BJ (cell line): ENCODE results near the gene MYO18B. TPM values are rescaled to one million over a fixed set of nuclear protein-coding genes. Genes with fewer than 3 reads are reported as not detected.

Experiments used
- CTCF ChIA-PET: fragments of 350-600 bp; formaldehyde crosslinking; extraction: SDS; loops from one replicate; lab custom pipeline; 2021; ENCODE audit warnings: antibody characterized with exemption, inconsistent platforms; lab: Yijun Ruan, JAX
- POLR2A ChIA-PET: fragments of 300-600 bp; sonication (Branson Sonifier 250); formaldehyde crosslinking; extraction: SDS; loops from one replicate; lab custom pipeline; 2021; ENCODE audit warnings: antibody characterized with exemption; lab: Charles Lee
- DNase-seq: peaks from one replicate; pipeline ENCODE4 v3.0.0-alpha.2; 2011; ENCODE audit warnings: low read depth
- H3K27me3 ChIP-seq: 2 replicates; pipeline ENCODE4 v1.6.0; 2011; ENCODE audit warnings: low read length; ENCODE audit not compliant: control insufficient read depth, insufficient read depth
- H3K36me3 ChIP-seq: 2 replicates; pipeline ENCODE4 v1.5.1; 2011; ENCODE audit warnings: low read length; ENCODE audit not compliant: control insufficient read depth, insufficient read depth
- H3K4me3 ChIP-seq: 2 replicates; pipeline ENCODE4 v1.5.1; 2011; ENCODE audit warnings: low read depth, mild to moderate bottlenecking, control low read depth, low read length
- polyA plus RNA-seq: library from polyadenylated mRNA; depleted of rRNA; stranded (reverse); fragments of >200 nt; gene quantifications from 2 replicates; pipeline ENCODE4 v1.2.3, GENCODE V29; 2011
- TF ChIP-seq, protein P1 (sequence below): IDR thresholded peaks from 2 replicates; pipeline ENCODE4 v1.5.1; 2011; ENCODE audit warnings: low read depth, mild to moderate bottlenecking, control low read depth, inconsistent platforms, low read length, moderate library complexity; ENCODE audit not compliant: insufficient read depth

Gene MYO18B
- polyA plus RNA-seq, 1 experiment, result not detected

DNA sequence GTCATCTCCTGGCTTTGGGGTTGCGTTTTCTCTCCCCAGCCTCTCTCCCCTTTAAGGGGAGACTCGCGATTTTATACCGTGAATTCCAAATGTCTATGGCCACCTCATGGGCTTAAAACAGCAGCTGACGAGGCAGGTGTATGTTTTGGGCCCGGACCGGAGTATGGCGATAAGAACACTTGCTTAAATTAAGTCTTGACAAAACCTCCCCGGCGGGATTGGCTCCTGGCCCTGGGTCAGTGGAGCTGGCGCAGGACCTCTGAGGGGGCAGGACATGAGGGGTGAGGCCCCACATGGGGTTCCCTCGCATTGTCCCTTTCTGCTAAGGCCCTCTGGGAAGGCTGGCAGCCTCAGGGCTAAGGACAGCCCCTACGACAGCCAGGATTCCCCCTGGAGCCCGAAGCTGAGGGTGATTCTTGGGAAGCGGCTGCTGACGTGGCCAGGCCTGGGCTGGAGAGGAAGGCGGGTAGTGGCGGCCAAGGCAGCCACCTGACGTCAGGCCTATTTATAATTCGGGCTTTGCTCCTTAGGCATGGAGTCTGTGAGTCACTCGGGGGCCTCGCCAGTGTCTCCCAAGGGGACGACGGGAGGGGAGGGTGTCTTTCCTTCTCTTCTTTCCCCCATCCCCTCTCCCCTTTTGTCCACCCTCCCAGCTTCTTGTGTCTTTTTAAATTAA lies 12.7 kb downstream of the MYO18B start:
- Histone ChIP-seq H3K4me3 (no peak overlapping the region), H3K27me3 (no peaks in the 10 kb centered on the region), H3K36me3 (no peaks in the 10 kb centered on the region)
- TF ChIP-seq, protein P1, sequence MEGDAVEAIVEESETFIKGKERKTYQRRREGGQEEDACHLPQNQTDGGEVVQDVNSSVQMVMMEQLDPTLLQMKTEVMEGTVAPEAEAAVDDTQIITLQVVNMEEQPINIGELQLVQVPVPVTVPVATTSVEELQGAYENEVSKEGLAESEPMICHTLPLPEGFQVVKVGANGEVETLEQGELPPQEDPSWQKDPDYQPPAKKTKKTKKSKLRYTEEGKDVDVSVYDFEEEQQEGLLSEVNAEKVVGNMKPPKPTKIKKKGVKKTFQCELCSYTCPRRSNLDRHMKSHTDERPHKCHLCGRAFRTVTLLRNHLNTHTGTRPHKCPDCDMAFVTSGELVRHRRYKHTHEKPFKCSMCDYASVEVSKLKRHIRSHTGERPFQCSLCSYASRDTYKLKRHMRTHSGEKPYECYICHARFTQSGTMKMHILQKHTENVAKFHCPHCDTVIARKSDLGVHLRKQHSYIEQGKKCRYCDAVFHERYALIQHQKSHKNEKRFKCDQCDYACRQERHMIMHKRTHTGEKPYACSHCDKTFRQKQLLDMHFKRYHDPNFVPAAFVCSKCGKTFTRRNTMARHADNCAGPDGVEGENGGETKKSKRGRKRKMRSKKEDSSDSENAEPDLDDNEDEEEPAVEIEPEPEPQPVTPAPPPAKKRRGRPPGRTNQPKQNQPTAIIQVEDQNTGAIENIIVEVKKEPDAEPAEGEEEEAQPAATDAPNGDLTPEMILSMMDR, result no peak
- ChIA-PET CTCF (interaction anchor here (1.0 kb wide), 1 partner anchor 37 kb away, joined by 3 read pairs; no protein-coding TSS in a partner anchor), POLR2A (no interaction called here)
- no peak for DNase-seq

DNA sequence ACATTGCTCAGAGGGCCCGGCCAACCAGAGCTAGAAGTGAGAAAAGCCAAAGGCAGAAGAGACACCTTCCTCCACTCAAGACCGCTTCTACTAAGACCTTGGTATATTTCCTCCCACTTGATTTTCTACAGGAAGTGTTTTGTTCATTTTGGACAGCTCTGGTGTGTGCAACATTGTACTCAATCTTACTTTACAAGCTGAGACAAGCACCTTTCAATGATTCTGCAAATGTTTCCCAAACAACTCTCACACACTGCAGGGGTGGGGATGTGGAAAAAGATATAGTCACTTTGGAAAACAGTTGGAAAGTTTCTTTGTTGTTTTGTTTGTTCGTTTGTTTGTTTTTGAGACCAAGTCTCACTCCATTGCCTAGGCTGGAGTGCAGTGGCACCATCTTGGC lies 15.7 kb downstream of the MYO18B start:
- Histone ChIP-seq H3K4me3 (no peak overlapping the region), H3K36me3 (no peaks in the 10 kb centered on the region), H3K27me3 (no peaks in the 10 kb centered on the region)
- TF ChIP-seq, protein P1, result no peak
- POLR2A ChIA-PET, result no interaction called here
- no peak for DNase-seq
- CTCF ChIA-PET, result no interaction called here

DNA sequence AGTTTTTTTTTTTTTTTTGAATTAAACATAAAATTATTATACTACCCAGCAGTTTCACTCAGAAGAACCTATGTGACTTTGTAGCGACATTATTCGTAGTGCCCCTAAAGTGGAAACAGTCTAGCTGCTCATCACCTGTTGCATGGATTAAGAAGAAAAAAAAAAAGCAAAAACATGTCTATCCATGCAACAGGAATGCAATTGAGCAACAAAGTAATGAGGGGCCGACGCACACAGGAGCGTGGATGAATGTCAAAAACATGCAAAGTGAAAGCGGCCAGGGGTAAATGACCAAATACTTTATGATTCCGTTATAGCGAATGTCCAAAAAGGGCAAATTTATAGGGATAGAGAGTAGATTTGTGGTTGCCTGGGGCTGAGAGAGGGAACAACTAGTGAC lies 16.3 kb downstream of the MYO18B start:
- TF ChIP-seq, protein P1, result no peak
- Histone ChIP-seq H3K27me3 (no peaks in the 10 kb centered on the region), H3K36me3 (no peaks in the 10 kb centered on the region), H3K4me3 (no peak overlapping the region)
- peak; percentile 51 for DNase-seq
- ChIA-PET POLR2A (no interaction called here), CTCF (interaction anchor here (5.9 kb wide), 1 partner anchor 15 kb away, joined by 38 read pairs; no protein-coding TSS in a partner anchor)

DNA sequence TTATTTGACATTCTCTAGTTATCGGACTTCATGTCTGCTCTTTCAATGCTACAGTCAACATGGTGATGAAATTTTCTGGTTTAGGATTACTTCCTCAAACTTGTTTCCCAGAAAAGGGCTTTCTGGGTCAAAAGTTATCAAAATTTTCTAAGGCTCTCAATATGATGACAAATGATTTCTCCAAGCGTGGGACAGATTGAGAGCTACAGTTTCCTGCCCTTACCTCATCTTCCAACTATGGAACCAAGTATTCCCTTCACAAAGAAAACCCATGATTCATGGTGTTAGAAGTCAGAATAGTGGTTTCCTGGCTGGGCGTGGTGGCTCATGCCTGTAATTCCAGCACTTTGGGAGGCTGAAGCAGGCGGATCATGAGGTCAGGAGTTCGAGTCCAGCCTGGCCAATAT lies 17.8 kb downstream of the MYO18B start:
- ChIA-PET CTCF (interaction anchor here (1.1 to 5.9 kb wide), 2 partner anchors 14 to 570 kb away, joined by 3 to 38 read pairs; no protein-coding TSS in a partner anchor), POLR2A (no interaction called here)
- TF ChIP-seq, protein P1, result no peak
- DNase-seq, result peak; percentile 93
- Histone ChIP-seq H3K36me3 (no peaks in the 10 kb centered on the region), H3K27me3 (no peaks in the 10 kb centered on the region), H3K4me3 (no peak overlapping the region)

DNA sequence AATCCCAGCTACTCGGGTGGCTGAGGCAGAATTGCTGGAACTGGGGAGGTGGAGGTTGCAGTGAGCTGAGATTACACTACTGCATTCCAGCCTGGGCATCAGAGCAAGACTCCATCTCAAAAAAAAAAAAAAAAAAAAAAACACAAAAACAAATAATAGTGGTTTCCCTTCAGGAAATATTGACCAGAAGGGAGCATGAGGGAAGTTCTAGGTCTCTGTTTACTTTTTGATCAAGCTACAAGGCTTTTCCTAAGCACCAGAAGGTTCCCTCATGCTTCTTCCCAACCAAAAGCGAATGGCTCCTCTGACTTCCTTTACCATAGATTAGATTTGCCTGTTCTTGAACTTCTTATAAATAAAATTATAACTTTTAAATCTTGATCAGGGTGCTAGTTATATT lies 18.3 kb downstream of the MYO18B start:
- ChIA-PET CTCF (interaction anchor here (1.1 to 5.9 kb wide), 2 partner anchors 13 to 570 kb away, joined by 3 to 38 read pairs; no protein-coding TSS in a partner anchor), POLR2A (no interaction called here)
- Histone ChIP-seq H3K4me3 (no peak overlapping the region), H3K36me3 (no peaks in the 10 kb centered on the region), H3K27me3 (no peaks in the 10 kb centered on the region)
- TF ChIP-seq, protein P1, result no peak
- no peak for DNase-seq
